Pancreas (tissue), 10 donors: ENCODE measurements around the gene CDH26. TPM values are rescaled to one million over a fixed set of nuclear protein-coding genes. Genes with fewer than 3 reads are reported as not detected.

Source experiments
- ATAC-seq, 4 donors: fragments of 200-7000 bp; cut with Tn5 transposase; one replicate each; pipeline versions ENCODE4 v1.8.0 to v1.9.1; 2020; ENCODE audit warnings: mild to moderate bottlenecking in 4 of 4, moderate library complexity in 4 of 4
- DNase-seq, 6 donors: peaks; one replicate each; pipeline ENCODE4 v3.0.0-alpha.2; 2020
- FAIRE-seq: peaks from 2 replicates; lab custom pipeline; 2012; peaks lifted over from hg19 to GRCh38; lab: Jason Lieb, UNC
- H3K27ac ChIP-seq, 4 donors: fragments of 200-600 bp; sonication (generic); 1 replicate in 3 of 4; 2 replicates in 1 of 4; pipeline versions ENCODE4 v1.5.0 to v1.8.0; 2020
- H3K27me3 ChIP-seq, 4 donors: fragments of 200-600 bp; one replicate each; pipeline ENCODE4 v1.8.0; 2021
- H3K36me3 ChIP-seq, 3 donors: fragments of 200-600 bp; sonication (generic) in 1 of 3; one replicate each; pipeline versions ENCODE4 v1.5.0 to v1.8.0; 2020 to 2021
- H3K4me1 ChIP-seq, 3 donors: fragments of 200-600 bp; one replicate each; pipeline ENCODE4 v1.8.0; 2021
- H3K4me3 ChIP-seq, 4 donors: fragments of 200-600 bp; sonication (generic) in 2 of 4; one replicate each; pipeline versions ENCODE4 v1.5.0 to v1.8.0; 2020 to 2021
- H3K9me3 ChIP-seq, 4 donors: fragments of 200-600 bp; one replicate each; pipeline ENCODE4 v1.8.0; 2021
- WGBS, 2 donors: extraction: QIAGEN DNeasy Blood & Tissue Kit; methylation state at CpG; one replicate each; pipeline ENCODE4 v1.1.7; 2013; 5-methylcytosine and 5-hydroxymethylcytosine counted together
- intact Hi-C, 3 donors: fragments of 100-400 bp; cut with DNase I; formaldehyde crosslinking; loops; one replicate each; pipeline versions ENCODE4 v1.11.1 to v1.14.2; 2022
- polyA plus RNA-seq, 2 donors: library from polyadenylated mRNA; stranded (reverse); fragments of 200-250 nt; gene quantifications; one replicate each; pipeline ENCODE4 v1.2.3, GENCODE V29; 2013
- total RNA-seq, 6 donors: library from RNA; stranded (reverse); fragmentation: NEBNext Ultra II Directional in 4 of 6; extraction: Animal tissue kit (Norgen Biotek cat#: 25700) in 4 of 6; gene quantifications; one replicate each; pipeline versions ENCODE4 v1.2.1 to v1.2.4, GENCODE V29; 2021 to 2023
- TF ChIP-seq, protein P1 (sequence below), 4 donors: fragments of 200-600 bp; sonication (generic) in 3 of 4; IDR thresholded peaks; one replicate each; pipeline versions ENCODE4 v1.5.0 to v1.8.0; 2021; ENCODE audit warnings: antibody characterized with exemption in 4 of 4
- donor health status: healthy with polysubstance abuse.
- donor health status: DM: no; HTN: no; CAD: no; lungs with moderate emphysema.
- donor health status: DM: no; HTN: no; CAD: no.
- donor health status: control.
- donor health status: control.
- donor health status: Bipolar disorder and iron deficiency.
- donor health status: DM: yes; HTN: yes; CAD: no.
- donor health status: DM: no; HTN: no; CAD: no.
- donor health status: DM: no; HTN: no; CAD: no.
- donor health status: DM: yes; HTN: yes; CAD: no.

The CDH26 gene
- total and polyA plus RNA-seq, 8 donors = 0.13 to 1.1 (median 0.48) TPM

DNA sequence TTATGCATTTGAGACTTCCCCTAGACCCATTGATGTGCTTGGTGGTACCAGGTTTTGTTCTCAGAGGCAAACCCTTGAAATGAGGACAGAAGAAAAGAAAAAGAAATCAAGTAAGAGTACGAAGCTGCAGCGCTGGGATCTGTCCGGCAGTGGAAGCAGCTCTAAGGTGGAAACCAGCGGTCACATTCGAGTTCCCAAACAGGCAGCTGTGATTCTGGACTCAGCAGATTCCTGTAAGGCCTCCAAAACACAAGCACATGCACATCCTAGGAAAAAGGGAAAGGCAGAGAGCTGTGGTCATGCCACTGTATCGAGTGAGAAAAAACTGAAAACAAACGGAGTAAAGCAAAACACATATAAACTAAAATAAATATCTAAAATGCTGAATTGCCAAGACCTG is 13.5 kb upstream of the CDH26 start:
- no peaks in the 10 kb centered on the region for H3K9me3 ChIP-seq
- no peak overlapping the region for H3K4me3 ChIP-seq
- DNase-seq (no peak), ATAC-seq (no peak), FAIRE-seq (no peak)
- H3K27ac ChIP-seq = no peak overlapping the region
- intact Hi-C loops = no loop called here
- peaks cover 0 to 28% (median 0%) of the 10 kb centered on the region in 3 donors for H3K36me3 ChIP-seq
- TF ChIP-seq, protein P1, sequence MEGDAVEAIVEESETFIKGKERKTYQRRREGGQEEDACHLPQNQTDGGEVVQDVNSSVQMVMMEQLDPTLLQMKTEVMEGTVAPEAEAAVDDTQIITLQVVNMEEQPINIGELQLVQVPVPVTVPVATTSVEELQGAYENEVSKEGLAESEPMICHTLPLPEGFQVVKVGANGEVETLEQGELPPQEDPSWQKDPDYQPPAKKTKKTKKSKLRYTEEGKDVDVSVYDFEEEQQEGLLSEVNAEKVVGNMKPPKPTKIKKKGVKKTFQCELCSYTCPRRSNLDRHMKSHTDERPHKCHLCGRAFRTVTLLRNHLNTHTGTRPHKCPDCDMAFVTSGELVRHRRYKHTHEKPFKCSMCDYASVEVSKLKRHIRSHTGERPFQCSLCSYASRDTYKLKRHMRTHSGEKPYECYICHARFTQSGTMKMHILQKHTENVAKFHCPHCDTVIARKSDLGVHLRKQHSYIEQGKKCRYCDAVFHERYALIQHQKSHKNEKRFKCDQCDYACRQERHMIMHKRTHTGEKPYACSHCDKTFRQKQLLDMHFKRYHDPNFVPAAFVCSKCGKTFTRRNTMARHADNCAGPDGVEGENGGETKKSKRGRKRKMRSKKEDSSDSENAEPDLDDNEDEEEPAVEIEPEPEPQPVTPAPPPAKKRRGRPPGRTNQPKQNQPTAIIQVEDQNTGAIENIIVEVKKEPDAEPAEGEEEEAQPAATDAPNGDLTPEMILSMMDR (IDR thresholded peaks at IDR 0.05) = no peak
- H3K4me1 ChIP-seq = peaks cover 6 to 12% (median 10%) of the 10 kb centered on the region in 3 donors
- H3K27me3 ChIP-seq = no peaks in the 10 kb centered on the region
- 94 to 95% methylated on average over 7 of the region's 7 CpGs for WGBS, 2 donors

DNA sequence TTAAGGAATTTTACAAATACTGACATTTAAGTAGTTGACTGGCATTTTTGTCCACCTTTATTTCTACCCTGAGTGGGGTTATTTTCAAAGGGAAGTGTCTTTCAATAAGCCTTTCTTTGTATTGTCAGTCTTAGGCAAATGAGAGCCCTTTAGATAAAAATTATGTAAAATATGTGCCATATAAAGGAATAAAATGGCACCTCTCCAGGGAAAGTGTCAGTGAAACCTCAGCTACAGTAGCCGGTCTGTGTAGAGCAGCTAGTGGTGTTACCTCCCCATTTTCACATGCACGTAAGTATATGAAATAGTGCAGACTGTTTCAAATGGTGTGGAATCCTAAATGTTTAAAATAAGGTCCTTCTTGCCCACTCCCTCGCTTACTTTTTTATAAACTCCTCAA is 13.0 kb upstream of the CDH26 start:
- Histone ChIP-seq H3K9me3 (no peaks in the 10 kb centered on the region), H3K4me3 (no peak overlapping the region), H3K27me3 (no peaks in the 10 kb centered on the region), H3K4me1 (peaks cover 6 to 12% (median 10%) of the 10 kb centered on the region in 3 donors), H3K36me3 (peaks cover 0 to 28% (median 0%) of the 10 kb centered on the region in 3 donors), H3K27ac (no peak overlapping the region)
- TF ChIP-seq, protein P1 (IDR thresholded peaks at IDR 0.05) = no peak
- ATAC-seq = no peak
- FAIRE-seq = no peak
- 77 to 84% methylated on average over 3 of the region's 3 CpGs for WGBS, 2 donors
- DNase-seq = no peak
- intact Hi-C loops = no loop called here

DNA sequence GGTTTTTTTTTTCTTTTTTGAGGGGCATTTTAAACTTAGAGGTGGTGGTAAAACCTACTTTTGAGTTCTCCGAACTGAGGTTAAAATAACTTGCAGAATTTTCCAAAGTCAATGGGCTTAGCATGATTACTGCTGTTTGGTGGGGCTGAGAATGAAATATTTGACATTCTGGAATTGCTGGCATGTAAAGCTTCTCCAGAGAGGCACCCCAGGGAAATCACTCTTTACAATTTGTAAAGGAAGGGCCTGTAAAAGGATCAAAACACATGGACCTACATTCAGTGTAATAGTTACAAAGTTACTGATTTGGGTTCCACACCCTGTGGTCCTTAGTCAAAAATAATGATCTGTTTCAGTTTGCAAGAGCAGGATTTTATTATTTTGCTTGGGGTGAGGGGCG is 12.5 kb upstream of the CDH26 start:
- peaks cover 6 to 12% (median 10%) of the 10 kb centered on the region in 3 donors for H3K4me1 ChIP-seq
- H3K27ac ChIP-seq = no peak overlapping the region
- no peak overlapping the region for H3K4me3 ChIP-seq
- 88 to 97% methylated on average over 2 of the region's 2 CpGs for WGBS, 2 donors
- FAIRE-seq (no peak), ATAC-seq (no peak), DNase-seq (no peak)
- intact Hi-C loops = no loop called here
- H3K9me3 ChIP-seq = no peaks in the 10 kb centered on the region
- peaks cover 0 to 28% (median 0%) of the 10 kb centered on the region in 3 donors for H3K36me3 ChIP-seq
- no peaks in the 10 kb centered on the region for H3K27me3 ChIP-seq
- TF ChIP-seq, protein P1 (IDR thresholded peaks at IDR 0.05) = no peak

DNA sequence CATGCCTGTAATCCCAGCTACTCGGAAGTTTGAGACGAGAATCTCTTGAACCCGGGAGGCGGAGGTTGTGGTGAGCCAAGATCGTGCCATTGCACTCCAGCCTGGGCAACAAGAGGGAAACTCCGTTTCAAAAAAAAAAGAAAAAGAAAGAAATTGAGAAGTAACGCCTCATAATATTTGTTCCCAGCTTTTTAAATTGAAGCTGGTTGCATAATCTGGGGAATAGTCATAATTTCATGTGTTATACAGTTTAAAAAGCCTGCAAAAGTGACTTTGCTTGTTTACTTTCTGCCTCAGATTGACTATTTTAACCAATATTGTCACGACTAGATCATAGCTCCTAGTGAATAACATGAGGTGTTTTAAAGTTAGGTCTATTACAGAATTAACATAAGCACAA is 10.8 kb upstream of the CDH26 start:
- TF ChIP-seq, protein P1 (IDR thresholded peaks at IDR 0.05) = no peak
- Histone ChIP-seq H3K27ac (no peak overlapping the region), H3K27me3 (peaks cover 0 to 2% (median 0%) of the 10 kb centered on the region in 4 donors), H3K36me3 (peaks cover 0 to 26% (median 0%) of the 10 kb centered on the region in 3 donors), H3K4me1 (no peaks in the 10 kb centered on the region), H3K4me3 (no peak overlapping the region), H3K9me3 (no peaks in the 10 kb centered on the region)
- DNase-seq (no peak), ATAC-seq (no peak), FAIRE-seq (no peak)
- intact Hi-C loops = no loop called here
- 89 to 96% methylated on average over 8 of the region's 8 CpGs for WGBS, 2 donors

DNA sequence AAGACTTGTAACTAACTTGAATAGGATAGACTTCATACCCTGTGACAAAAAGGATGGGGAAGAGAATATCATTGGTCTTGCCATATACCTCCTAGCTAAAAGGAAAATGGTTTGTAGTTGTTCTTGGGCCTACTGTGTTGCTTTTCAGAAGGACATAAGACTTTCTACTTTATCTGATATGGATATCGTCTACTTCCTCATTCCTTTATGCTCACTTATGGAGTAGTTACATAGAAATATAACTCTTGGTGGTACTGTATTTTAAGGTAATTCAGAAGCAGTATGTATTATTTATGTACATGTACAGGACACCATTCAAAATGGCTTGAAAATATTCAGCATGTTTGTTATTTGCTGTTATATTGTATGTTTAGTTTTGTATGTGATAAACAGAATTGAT is 10.0 kb upstream of the CDH26 start:
- Histone ChIP-seq H3K4me3 (no peak overlapping the region), H3K27ac (no peak overlapping the region), H3K4me1 (no peaks in the 10 kb centered on the region), H3K9me3 (no peaks in the 10 kb centered on the region), H3K36me3 (peaks cover 0 to 18% (median 0%) of the 10 kb centered on the region in 3 donors), H3K27me3 (peaks cover 0 to 6% (median 0%) of the 10 kb centered on the region in 4 donors)
- FAIRE-seq (no peak), DNase-seq (no peak), ATAC-seq (no peak)
- 48 to 57% methylated on average over 1 of the region's 1 CpG for WGBS, 2 donors
- TF ChIP-seq, protein P1 (IDR thresholded peaks at IDR 0.05) = no peak
- intact Hi-C loops = no loop called here
